Measurements from ENCODE around the gene AXIN1.

The AXIN1 gene

DNA sequence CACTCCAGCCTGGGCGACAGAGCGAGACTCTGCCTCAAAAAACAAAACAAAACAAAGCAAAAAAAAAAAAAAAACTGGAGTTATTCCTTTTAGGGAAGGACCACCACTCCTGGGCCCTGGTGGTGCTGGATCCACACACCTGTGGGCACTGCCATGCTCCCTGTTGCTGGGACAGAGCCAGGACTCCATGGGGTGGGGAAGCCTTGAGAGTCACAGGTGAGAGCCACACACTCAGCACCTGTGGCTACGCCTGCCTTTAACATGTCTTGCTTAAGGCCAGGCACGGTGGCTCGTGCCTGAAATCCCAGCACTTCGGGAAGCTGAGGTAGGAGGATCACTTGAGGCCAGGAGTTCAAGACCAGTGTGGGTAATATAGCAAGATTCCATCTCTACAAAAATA, 51.3 kb downstream of the AXIN1 start:
- DNase-seq: no peak

DNA sequence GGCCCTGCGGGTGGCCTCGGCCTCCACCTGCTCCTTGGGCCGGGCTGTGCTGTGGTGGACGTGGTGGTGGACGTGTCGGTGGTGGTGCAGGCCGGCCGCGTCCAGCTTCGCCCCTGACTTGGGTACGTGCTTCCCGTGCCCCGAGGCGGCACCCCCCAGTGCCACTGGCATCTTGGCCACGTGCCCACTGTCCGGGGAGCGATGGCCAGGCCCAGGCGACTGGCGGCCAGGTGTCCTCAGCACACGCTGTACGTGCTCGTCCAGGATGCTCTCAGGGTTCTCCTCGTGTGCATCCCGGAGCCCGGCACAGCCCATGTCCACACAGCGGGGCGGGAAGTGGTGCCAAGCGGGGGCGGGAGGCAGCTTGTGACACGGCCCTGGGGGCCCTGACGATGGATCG, 54.7 kb downstream of the AXIN1 start:
- DNase-seq: no peak

DNA sequence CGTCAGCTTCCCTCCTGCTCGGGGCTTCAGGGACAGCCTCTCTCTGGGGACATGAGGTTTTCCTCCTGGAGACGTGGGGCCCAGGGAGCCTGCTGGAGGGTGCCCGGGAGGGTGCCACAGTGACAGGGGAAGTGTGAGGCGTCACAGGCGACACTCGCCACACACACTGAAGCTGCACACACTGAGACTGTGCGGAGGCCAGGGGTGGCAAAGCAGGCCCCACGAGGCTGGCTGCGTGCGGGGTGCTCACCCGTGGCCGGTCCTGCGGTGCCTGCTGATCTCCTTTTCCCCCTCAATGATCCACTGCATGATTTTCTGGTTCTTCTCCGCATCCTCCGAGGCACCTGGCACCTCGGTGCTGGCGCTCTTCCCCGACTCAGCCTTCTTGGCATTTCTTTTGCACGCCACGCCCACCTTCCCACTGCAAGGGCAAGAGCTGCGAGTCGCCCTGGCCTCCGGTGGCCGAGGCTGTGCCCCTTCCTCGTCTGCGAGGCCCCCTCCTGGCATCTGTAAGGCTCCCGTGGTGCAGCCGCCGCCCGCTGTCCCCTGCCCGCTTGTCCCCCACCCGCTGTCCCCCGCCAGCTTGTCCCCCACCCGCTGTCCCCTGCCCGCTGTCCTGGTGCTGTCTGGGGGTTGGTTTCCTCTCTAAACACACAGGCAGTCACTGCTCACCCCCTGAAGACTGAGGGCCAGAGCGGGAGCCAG, 55.6 kb downstream of the AXIN1 start:
- no peak for DNase-seq

DNA sequence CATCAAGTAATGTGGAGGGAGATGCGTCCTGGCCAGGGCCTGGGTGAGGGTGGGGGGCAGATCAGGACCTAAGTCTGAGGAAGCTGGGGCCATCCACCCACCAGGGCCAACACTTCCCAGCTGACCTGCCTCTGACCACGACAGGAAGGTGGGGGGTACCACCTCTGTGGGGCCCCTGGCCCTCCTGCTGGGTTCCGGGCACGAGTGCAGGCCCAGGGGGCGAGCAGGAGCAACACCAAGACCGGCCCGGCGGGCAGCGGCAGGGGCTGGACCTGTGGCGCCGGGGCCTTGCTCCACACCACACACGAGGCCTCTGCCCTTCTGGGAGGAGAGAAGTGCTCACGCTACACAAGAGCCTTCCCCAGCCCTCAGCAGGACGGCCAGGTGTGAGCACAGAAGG, 56.2 kb downstream of the AXIN1 start:
- no peak for DNase-seq

DNA sequence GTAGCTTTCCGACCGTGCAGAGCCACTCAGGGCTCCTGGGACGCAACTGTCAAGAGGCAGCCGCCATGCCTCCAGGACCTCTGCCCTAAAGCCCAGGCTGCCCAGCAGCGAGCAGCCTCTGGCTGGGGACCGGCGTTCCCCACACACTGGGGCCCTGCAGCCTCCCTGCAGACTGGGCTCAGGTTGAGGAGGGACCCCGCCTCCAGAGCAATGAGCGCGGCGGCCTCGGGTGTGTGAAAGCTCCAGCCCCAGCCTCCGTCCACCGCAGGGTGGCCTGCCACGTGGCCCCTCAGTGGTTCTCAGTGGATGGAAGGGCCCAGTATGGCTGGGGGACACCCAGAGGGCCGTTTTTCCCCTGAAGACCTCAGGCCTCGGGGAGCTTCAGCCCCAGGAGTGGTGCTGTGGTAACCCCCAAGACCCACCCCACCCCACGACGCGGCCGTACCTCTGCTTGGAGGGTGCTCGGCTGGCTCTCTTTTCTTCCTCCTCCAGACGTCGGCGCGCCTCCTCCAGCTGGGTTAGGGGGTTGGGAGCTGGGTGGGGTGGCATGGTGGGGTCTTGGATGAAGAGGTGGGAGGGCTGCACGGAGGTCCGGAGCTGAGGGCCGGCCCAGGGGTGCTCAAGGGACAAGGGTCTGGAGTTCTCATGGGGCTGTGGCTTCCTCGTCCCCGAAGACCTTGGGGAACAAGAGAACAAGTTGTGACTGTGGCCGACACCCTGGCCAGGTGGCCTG, 59.3 kb downstream of the AXIN1 start:
- no peak for DNase-seq

DNA sequence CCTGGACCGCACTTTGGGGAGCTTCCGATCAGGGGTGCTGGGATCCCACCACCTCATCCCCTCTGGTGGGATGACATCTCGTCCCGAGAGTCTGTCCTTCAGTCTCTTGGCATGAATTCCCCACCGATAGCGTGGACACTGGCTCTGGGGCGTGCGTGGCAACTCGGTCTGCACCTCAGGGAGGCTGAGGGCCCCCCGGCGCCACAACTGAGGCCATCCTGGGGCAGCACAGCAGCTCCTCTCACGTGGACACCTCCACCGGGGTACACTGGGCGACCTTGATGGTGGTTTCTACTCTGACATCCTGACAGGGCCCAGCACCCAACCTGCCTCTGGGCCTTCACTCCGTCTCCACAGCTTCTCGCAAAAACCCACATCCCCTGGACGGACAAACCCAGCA, 61.0 kb downstream of the AXIN1 start:
- no peak for DNase-seq

DNA sequence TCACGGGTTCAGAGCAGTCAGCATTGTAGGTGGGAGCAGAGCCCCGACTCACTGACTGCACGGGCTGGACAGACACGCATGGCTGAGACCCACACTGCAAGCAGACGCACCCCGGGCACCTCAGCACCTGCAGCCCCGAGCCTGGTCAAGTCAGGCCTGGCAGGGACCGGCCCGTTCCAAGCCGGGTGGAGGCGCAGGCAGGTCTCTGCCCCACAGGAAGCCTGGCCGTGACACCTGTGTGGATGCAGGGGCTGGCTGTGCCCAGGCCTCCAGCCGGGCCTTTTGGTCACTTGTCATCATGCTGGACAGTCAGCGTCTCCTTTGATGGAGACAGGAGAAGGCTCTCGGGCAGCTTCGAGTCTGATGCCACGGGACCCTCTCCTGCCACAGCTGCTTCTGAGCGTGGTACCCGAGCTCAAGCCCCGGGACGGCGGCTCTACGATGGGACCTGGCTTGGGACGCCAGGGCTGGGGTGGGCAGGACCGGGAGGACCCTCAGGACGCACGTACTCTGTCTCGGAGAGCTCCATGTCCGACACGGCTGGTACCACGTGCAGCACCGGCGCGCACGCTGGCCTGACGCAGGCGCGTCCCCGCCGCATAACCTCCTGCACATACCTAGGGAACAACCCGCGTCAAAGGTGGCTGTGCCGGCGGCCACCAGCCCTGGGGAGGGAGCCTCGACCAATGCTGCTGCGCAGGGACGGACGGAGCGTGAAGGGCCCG, 61.7 kb downstream of the AXIN1 start:
- no peak for DNase-seq

DNA sequence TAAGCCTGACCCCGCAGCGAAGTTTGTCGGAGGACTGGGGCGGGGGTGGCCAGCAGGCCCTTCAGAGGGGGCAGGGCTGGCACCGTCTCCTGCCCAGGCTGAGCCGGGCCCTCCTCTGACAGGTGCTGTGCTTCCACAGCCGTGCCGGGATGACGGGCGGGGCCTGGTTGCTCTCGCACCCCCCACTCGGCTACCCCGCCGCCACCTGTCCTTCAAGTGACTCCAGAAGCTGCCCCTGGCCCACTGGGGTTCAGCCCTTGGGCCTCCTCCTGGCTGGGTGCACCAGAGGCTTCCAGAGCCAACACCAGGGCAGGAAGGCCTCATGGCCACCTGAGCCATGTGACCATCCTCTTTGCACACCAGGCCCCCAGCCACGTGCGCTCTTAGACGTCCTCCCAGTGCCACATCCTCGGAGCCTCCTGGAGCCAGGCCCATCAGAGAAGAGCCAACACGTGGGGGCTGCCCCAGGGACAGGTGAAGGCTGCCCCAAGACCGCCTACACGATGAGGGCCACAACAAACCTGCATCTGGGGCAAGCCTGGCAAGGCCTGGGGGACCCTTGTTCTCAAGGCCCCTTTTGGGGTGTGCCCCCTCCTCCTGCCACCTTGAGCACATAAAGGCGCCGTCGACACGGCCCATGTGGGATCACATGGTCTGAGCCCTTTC, 62.4 kb downstream of the AXIN1 start:
- no peak for DNase-seq

DNA sequence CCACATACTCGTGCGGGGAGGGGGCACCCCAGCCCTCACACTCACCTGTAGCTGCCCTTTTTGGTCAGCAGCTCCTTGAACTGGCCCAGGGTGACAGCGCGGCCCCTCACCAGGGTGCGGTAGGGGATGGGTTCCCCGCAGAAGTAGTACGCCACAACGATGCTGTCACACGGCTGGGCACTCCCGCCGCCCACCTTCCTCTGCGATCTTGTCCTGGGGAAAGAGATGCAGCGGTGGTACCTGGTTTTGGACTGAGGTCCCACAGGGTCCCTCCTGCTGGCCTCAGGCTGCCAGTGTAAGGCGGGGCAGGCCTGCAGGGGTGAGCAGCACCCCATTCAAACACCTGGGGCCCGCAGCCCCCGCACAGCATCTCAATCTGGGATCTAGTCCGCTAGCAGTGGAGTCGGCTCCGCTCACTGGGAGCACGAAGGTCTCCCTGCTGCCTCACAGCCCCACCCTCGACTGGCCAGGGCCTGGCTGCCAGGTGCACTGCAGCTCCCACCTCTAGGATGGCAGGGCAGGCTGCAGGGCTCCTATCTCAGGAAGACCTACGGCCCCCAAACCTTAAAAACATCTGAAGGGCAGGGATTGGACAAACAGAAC, 63.0 kb downstream of the AXIN1 start:
- no peak for DNase-seq

DNA sequence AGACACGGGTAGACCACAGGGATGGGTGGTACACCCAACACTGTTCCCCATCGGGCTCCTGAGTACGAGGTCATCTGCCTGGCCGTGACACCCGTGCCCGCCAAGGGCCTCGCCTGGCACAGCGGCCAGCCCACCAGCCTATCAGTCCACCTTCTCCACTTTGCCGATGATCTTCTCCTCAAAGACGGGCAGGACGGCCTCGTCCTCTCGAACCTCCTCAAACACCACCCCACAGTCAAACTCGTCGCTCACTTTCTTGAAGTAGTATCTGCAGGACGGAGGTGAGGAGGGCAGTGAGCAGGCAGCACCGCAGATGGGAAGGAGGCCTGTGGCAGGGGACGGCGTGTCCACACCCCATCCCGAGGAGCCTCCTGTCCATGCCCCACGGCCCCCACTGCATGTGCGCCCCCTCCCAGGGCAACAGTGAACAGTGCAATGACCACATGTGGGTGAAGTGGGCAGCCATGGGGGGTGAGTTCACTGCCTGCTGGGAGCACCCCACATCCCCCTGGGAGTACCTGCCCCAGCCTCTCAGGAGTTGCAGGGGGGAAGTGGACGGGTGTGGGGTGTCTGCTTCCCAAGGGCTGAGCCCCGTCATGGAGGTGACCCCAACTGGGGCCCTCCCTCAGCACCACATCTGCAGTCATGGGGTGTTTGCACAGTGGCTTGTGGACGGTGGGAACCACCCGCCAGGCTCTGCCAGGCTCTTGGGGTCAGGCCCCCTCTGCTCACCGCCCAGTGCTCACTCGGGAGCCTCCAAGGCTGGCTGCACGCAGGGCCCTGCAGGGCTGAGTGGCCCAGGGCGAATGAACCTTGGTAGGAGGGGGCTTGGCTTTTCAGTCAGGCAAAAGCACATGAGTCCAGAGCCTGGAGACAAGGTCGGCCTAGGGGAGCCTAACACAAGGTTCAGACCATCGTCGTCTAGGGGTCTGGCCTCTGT, 64.3 kb downstream of the AXIN1 start:
- no peak for DNase-seq

DNA sequence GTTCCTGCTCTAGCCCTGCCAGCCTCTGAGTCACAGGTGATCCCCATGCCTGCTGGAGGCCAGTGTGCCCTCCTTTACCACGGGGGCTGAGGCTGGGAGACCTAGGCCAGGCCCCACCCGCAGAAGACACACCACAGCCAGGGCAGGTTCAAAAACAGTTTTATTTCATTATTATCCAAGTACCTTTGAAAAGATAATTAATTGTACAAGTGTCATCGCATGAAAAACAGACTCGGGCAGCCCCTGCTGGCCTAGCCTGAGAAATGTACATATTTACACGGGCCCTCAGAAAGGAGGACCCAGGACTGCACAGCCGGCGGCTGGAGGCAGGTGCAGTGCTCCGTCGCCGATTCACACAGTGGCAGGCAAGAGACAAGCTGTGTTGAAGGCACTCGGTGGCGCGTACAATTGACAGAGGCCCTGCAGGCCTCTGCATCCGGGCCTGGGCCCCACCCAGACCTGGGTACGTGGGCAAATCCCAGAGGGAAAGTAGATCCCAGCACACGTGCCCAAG, 65.2 kb downstream of the AXIN1 start:
- DNase-seq: no peak

DNA sequence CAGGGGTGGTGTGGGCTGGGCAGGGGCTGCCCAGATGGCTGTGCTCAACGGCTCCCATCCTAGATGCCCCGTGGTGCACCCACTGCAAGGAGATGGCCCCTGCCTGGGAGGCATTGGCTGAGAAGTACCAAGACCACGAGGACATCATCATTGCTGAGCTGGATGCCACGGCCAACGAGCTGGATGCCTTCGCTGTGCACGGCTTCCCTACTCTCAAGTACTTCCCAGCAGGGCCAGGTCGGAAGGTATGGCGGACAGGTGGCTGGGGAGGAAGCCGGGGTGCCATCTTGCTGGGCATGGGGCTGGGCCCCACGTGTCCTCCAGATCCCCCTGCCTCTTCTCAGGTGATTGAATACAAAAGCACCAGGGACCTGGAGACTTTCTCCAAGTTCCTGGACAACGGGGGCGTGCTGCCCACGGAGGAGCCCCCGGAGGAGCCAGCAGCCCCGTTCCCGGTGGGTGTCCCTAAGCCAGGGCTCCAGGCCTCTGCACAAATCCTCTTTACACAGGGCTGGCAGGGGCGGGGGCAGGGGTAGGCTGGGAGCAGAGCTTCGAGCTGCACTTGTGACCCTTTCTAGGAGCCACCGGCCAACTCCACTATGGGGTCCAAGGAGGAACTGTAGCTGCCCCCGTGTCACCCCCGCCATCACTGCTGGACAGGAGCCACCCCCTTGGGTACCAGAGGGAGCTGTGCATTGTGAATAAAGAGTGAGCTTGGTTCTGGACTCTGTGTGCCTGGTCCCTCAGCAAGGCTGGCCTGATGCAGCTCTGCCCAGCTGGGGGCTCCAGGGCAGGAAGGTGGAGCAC, 65.8 kb downstream of the AXIN1 start:
- no peak for DNase-seq

DNA sequence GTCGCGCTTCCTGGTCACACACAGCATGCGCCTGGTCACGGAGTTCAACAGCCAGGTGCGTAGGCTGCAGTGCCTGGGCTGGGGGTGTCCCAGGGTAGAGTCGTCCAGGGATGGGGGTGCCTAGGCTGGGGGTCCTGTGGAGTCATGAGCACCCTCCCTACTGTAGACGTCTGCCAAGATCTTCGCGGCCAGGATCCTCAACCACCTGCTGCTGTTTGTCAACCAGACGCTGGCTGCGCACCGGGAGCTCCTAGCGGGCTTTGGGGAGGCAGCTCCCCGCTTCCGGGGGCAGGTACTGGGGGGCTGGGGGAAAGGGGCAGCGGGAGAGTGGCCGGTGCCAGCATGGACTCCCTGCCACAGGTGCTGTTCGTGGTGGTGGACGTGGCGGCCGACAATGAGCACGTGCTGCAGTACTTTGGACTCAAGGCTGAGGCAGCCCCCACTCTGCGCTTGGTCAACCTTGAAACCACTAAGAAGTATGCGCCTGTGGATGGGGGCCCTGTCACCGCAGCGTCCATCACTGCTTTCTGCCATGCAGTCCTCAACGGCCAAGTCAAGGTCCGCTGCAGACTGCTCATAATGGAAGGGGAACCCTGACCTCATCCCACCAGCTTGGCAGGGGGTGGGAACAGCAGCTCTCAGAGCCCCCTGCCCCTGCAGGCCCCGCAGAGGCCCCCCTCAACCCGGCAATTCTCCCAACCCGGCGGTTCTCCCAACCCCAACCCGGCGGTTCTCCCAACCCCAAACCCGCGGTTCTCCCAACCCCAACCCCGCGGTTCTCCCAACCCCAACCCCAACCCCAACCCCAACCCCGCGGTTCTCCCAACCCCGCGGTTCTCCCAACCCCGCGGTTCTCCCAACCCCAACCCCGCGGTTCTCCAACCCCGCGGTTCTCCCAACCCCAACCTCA, 67.1 kb downstream of the AXIN1 start:
- DNase-seq: no peak

DNA sequence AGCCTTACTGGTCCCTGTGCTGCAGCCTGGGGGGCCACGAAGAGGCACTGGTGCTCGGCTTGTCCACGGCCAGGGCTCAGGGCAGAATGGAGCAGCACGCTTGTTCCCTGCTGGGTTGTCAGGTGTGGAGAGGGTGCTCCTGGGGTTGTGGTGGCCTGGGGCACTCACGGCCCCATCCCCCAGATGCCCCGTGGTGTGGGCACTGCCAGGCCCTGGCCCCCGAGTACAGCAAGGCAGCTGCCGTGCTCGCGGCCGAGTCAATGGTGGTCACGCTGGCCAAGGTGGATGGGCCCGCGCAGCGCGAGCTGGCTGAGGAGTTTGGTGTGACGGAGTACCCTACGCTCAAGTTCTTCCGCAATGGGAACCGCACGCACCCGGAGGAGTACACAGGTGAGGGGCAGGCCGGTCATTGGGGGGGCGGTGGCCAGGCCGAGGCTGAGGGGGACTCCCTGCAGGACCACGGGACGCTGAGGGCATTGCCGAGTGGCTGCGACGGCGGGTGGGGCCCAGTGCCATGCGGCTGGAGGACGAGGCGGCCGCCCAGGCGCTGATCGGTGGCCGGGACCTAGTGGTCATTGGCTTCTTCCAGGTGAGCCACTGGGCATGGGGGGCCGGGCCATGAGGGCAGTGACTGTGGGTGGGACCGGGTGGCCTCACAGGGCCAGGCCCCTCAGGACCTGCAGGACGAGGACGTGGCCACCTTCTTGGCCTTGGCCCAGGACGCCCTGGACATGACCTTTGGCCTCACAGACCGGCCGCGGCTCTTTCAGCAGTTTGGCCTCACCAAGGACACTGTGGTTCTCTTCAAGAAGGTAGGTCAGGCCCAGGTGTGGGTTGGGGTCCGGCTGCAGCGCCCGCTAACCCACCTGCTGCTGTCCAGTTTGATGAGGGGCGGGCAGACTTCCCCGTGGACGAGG, 68.1 kb downstream of the AXIN1 start:
- DNase-seq: no peak

DNA sequence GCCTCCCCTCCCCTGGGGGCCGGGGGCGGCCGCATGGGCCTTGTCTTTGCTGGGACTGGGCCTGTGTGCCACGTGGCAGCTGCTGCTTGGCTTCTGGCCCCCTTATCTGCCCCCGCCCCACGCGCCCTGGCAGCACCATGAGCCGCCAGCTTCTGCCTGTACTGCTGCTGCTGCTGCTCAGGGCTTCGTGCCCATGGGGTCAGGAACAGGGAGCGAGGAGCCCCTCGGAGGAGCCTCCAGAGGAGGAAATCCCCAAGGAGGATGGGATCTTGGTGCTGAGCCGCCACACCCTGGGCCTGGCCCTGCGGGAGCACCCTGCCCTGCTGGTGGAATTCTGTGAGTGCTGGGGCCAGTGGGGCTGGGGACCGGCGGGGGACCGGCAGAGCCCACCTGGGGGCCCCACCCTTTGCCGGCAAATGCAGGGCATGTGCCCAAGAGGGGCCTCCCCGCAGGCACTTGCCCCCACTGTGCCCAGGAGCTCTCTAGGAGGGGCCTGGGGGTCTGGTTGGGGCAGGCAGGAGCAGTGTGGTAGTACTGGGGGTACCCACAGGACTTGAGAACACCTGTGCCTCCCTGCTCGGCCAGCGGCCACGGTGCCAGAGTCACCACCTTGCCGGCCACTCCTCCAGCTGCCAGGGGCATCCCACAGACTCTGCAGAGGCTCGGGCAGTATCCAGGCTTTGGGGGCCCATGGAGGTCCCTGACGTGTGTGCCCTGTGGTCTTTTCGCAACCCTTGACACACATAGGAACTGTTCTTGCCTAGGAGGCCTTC, 69.3 kb downstream of the AXIN1 start, which contains the start of gene PDIA2:
TSS of gene PDIA2 (plus strand) at position 132 of the 773 bp plus-strand sequence. CDS start at position 138, 6 bp downstream.
- DNase-seq: no peak

DNA sequence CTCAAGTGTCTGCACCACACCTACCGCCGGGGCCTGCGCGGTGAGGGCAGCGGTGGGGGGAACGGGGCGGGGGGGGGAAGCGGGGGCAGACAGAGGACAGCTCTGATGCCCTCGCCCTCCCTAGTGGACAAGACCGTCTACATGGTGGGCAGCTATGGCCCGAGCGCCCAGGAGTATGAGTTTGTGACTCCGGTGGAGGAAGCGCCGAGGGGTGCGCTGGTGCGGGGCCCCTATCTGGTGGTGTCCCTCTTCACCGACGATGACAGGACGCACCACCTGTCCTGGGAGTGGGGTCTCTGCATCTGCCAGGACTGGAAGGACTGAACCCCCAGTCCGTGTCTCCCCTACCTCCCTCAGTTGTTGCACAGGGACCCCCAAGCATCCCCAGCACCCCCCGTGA, 70.0 kb downstream of the AXIN1 start:
- DNase-seq: no peak

DNA sequence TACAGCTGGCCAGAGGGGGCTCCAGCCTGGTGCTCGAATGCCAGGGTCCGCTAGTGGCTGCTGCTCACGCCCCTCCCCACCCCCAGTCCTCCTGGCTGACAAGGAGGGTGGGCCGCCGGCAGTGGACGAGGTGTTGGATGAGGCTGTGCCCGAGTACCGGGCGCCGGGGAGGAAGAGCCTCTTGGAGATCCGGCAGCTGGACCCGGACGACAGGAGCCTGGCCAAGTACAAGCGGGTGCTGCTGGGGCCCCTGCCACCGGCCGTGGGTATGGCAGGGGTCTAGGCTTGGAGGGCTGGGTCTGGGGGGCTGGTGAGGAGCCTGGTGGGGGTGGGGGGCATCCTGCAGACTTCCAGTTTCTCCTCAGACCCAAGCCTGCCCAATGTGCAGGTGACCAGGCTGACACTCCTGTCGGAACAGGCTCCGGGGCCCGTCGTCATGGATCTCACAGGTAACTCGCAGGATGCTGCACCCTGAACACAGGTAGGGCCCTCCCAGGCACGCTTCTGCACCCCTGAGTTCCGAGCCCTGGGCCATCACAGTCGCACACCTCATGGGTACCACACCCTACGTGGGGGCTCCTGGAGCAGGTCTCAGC, 70.8 kb downstream of the AXIN1 start:
- DNase-seq: no peak
